Ishikawa (cell line): ENCODE data around the gene TMEM150C.

Experiments
- CEBPB ChIP-seq: IDR thresholded peaks from 2 replicates; pipeline ENCODE4 v1.6.1; 2012
- CREB1 ChIP-seq: IDR thresholded peaks from 2 replicates; pipeline ENCODE4 v1.6.1; 2012; ENCODE audit warnings: low read depth
- EGR1 ChIP-seq: IDR thresholded peaks from 2 replicates; pipeline ENCODE4 v1.6.1; 2012
- EP300 ChIP-seq: IDR thresholded peaks from 2 replicates; pipeline ENCODE4 v1.6.1; 2012; ENCODE audit warnings: borderline replicate concordance
- FOXM1 ChIP-seq: IDR thresholded peaks from 2 replicates; pipeline ENCODE4 v1.6.1; 2012; ENCODE audit warnings: low read depth, borderline replicate concordance
- RAD21 ChIP-seq: IDR thresholded peaks from 2 replicates; pipeline ENCODE4 v1.6.1; 2012; ENCODE audit warnings: low read depth
- TAF1 ChIP-seq: IDR thresholded peaks from 2 replicates; pipeline ENCODE4 v1.6.1; 2012; ENCODE audit warnings: low read depth, mild to moderate bottlenecking
- TCF12 ChIP-seq: IDR thresholded peaks from 2 replicates; pipeline ENCODE4 v1.6.1; 2012; ENCODE audit warnings: low read depth
- YY1 ChIP-seq: IDR thresholded peaks from 2 replicates; pipeline ENCODE4 v1.6.1; 2012; ENCODE audit warnings: low read depth
- ZBTB7A ChIP-seq: IDR thresholded peaks from 2 replicates; pipeline ENCODE4 v1.6.1; 2012; ENCODE audit warnings: low read depth
- TF ChIP-seq, protein P1 (sequence below): IDR thresholded peaks from 2 replicates; pipeline ENCODE4 v1.6.1; 2012; ENCODE audit warnings: low read depth, mild to moderate bottlenecking
- TF ChIP-seq, protein P2 (sequence below): IDR thresholded peaks from 2 replicates; pipeline ENCODE4 v1.6.1; 2012
- TF ChIP-seq, protein P3 (sequence below): IDR thresholded peaks from 2 replicates; pipeline ENCODE4 v1.6.1; 2012

DNA sequence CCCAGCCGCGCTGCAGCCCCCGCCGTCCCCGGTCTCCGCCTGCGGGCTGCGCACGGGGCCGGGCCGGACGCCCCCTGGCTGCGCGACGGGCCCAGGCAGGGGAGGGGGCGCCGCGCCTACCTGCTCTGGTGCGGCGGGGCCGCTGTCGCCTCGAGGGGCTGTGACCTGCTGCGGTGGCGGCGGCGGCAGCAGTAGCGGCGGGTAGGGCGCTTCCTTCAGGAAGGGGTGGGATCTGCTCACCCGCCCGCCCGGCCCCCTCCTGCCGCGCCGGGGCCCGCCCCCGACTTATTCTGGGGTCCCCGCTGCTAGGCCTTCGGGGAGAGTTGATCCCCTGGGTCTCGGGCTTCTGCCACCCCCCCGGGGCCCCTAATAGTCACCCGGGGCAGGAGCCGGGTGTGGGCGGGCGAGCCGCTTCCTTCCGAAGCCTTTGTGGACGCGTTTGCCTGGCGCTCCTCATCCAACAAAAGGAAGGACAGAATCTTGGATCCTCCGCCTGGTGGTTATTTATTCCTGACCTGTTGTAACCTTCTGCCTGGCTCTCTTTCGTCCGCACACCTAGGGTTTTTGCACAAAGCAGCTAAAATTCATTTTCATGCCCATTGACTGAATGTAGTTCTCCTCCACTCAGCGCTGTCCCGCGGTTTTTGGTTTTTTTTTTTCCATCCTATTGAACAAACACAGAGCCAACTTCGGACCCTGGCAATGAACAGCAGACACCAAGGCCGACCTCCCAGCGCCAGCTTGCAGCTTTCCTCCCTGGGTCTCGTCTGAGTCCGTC lies at the start of gene TMEM150C:
- no peak for TF ChIP-seq FOXM1
- no peak; the same call in 1 of the 2 replicates for TF ChIP-seq ZBTB7A
- no peak for TF ChIP-seq TCF12
- TF ChIP-seq CEBPB: no peak
- TF ChIP-seq, protein P1, sequence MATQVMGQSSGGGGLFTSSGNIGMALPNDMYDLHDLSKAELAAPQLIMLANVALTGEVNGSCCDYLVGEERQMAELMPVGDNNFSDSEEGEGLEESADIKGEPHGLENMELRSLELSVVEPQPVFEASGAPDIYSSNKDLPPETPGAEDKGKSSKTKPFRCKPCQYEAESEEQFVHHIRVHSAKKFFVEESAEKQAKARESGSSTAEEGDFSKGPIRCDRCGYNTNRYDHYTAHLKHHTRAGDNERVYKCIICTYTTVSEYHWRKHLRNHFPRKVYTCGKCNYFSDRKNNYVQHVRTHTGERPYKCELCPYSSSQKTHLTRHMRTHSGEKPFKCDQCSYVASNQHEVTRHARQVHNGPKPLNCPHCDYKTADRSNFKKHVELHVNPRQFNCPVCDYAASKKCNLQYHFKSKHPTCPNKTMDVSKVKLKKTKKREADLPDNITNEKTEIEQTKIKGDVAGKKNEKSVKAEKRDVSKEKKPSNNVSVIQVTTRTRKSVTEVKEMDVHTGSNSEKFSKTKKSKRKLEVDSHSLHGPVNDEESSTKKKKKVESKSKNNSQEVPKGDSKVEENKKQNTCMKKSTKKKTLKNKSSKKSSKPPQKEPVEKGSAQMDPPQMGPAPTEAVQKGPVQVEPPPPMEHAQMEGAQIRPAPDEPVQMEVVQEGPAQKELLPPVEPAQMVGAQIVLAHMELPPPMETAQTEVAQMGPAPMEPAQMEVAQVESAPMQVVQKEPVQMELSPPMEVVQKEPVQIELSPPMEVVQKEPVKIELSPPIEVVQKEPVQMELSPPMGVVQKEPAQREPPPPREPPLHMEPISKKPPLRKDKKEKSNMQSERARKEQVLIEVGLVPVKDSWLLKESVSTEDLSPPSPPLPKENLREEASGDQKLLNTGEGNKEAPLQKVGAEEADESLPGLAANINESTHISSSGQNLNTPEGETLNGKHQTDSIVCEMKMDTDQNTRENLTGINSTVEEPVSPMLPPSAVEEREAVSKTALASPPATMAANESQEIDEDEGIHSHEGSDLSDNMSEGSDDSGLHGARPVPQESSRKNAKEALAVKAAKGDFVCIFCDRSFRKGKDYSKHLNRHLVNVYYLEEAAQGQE: no peak
- TF ChIP-seq EP300: no peak
- TF ChIP-seq, protein P2, sequence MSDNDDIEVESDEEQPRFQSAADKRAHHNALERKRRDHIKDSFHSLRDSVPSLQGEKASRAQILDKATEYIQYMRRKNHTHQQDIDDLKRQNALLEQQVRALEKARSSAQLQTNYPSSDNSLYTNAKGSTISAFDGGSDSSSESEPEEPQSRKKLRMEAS: no peak
- TF ChIP-seq RAD21: no peak
- no peak for TF ChIP-seq CREB1
- no peak for TF ChIP-seq YY1
- TF ChIP-seq, protein P3, sequence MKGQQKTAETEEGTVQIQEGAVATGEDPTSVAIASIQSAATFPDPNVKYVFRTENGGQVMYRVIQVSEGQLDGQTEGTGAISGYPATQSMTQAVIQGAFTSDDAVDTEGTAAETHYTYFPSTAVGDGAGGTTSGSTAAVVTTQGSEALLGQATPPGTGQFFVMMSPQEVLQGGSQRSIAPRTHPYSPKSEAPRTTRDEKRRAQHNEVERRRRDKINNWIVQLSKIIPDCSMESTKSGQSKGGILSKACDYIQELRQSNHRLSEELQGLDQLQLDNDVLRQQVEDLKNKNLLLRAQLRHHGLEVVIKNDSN: no peak
- no peak for TF ChIP-seq TAF1
- no peak for TF ChIP-seq EGR1
